Osteoblast (primary cell): Measurements from ENCODE around the gene PHACTR1. TPM values are rescaled to one million over a fixed set of nuclear protein-coding genes. Genes with fewer than 3 reads are reported as not detected.

ENCODE experiments used
- DNase-seq: peaks from one replicate; pipeline ENCODE4 v3.0.0; 2011; ENCODE audit warnings: low spot score, mixed read lengths; ENCODE audit not compliant: insufficient read length; ENCODE audit errors: missing footprints
- H2AFZ ChIP-seq: 2 replicates; pipeline ENCODE4 v1.6.0; 2011; ENCODE audit warnings: mild to moderate bottlenecking, low read length
- H3K27ac ChIP-seq: 2 replicates; pipeline ENCODE4 v1.5.1; 2011; ENCODE audit warnings: mild to moderate bottlenecking, low read depth, low read length, moderate library complexity
- H3K27me3 ChIP-seq: 2 replicates; pipeline ENCODE4 v1.6.0; 2012; ENCODE audit warnings: mild to moderate bottlenecking, control low read depth, inconsistent platforms, low read length, moderate library complexity; ENCODE audit not compliant: insufficient read depth
- H3K36me3 ChIP-seq: 2 replicates; pipeline ENCODE4 v1.5.1; 2011; ENCODE audit warnings: mild to moderate bottlenecking, low read length, control low read depth, moderate library complexity; ENCODE audit not compliant: insufficient read depth
- H3K4me1 ChIP-seq: 2 replicates; pipeline ENCODE4 v1.5.1; 2011; ENCODE audit warnings: mild to moderate bottlenecking, low read length, control low read depth, moderate library complexity; ENCODE audit not compliant: insufficient read depth
- H3K4me2 ChIP-seq: 2 replicates; pipeline ENCODE4 v1.6.0; 2011; ENCODE audit warnings: mild to moderate bottlenecking, low read length; ENCODE audit not compliant: insufficient read depth
- H3K4me3 ChIP-seq: fragments of 200-600 bp; sonication (generic); 3 replicates; pipeline ENCODE4 v1.5.1; 2012; ENCODE audit warnings: mild to moderate bottlenecking, low read length, inconsistent platforms; ENCODE audit not compliant: insufficient read depth
- H3K79me2 ChIP-seq: 2 replicates; pipeline ENCODE4 v1.6.0; 2012; ENCODE audit warnings: mild to moderate bottlenecking, low read length, control low read depth, inconsistent platforms; ENCODE audit not compliant: insufficient read depth
- H3K9me3 ChIP-seq: 2 replicates; pipeline ENCODE4 v1.5.1; 2011; ENCODE audit warnings: low read depth, low read length, control low read depth
- H4K20me1 ChIP-seq: 2 replicates; pipeline ENCODE4 v1.6.0; 2012; ENCODE audit warnings: mild to moderate bottlenecking, low read length, control low read depth; ENCODE audit not compliant: insufficient read depth
- CTCF ChIP-seq: IDR thresholded peaks from 2 replicates; pipeline ENCODE4 v1.5.1; 2011; ENCODE audit warnings: mild to moderate bottlenecking, low read depth, low read length, moderate library complexity; ENCODE audit errors: extremely low read depth
- total RNA-seq: library from RNA; depleted of rRNA; stranded (reverse); fragments of >200 nt; gene quantifications from 2 replicates; pipeline ENCODE4 v1.2.3, GENCODE V29; 2012

Gene PHACTR1
- total RNA-seq, 1 donor: 0.36 TPM

GRCh38 chr6:13058051-13058450 is 341.5 kb downstream of the PHACTR1 start:
- Histone ChIP-seq H4K20me1 (no peaks in the 10 kb centered on the region), H3K4me2 (no peak overlapping the region), H3K9me3 (no peaks in the 10 kb centered on the region), H3K36me3 (no peaks in the 10 kb centered on the region), H3K4me1 (no peaks in the 10 kb centered on the region), H3K27me3 (no peaks in the 10 kb centered on the region), H2AFZ (no peak overlapping the region), H3K79me2 (no peaks in the 10 kb centered on the region), H3K4me3 (no peak overlapping the region), H3K27ac (no peak overlapping the region)
- no peak for DNase-seq
- TF ChIP-seq CTCF: no peak

- H3K4me3 ChIP-seq: no peak overlapping the region
- no peak overlapping the region for H3K4me2 ChIP-seq
- H3K27ac ChIP-seq: no peak overlapping the region
- H3K79me2 ChIP-seq: no peaks in the 10 kb centered on the region
- H3K9me3 ChIP-seq: no peaks in the 10 kb centered on the region
- no peak for TF ChIP-seq CTCF
- no peak for DNase-seq
- no peaks in the 10 kb centered on the region for H3K27me3 ChIP-seq
- no peaks in the 10 kb centered on the region for H4K20me1 ChIP-seq
- H3K36me3 ChIP-seq: no peaks in the 10 kb centered on the region
- no peak overlapping the region for H2AFZ ChIP-seq
- H3K4me1 ChIP-seq: no peaks in the 10 kb centered on the region
Observed at GRCh38 chr6:13059026-13059425, 342.5 kb downstream of the PHACTR1 start.

- no peaks in the 10 kb centered on the region for H3K36me3 ChIP-seq
- H3K9me3 ChIP-seq: no peaks in the 10 kb centered on the region
- no peak overlapping the region for H3K4me2 ChIP-seq
- H3K27me3 ChIP-seq: no peaks in the 10 kb centered on the region
- TF ChIP-seq CTCF: no peak
- DNase-seq: no peak
- no peaks in the 10 kb centered on the region for H4K20me1 ChIP-seq
- no peak overlapping the region for H3K4me3 ChIP-seq
- H3K4me1 ChIP-seq: no peaks in the 10 kb centered on the region
- H3K79me2 ChIP-seq: no peaks in the 10 kb centered on the region
- no peak overlapping the region for H2AFZ ChIP-seq
- H3K27ac ChIP-seq: no peak overlapping the region
Observed at GRCh38 chr6:13063300-13063918, 346.8 kb downstream of the PHACTR1 start.

- no peak for DNase-seq
Observed at GRCh38 chr6:13065581-13065980, 349.0 kb downstream of the PHACTR1 start.

More at GRCh38 chr6:13065581-13065980, 349.0 kb downstream of the PHACTR1 start:
- H2AFZ ChIP-seq: no peak overlapping the region
- H3K4me3 ChIP-seq: no peak overlapping the region
- H3K79me2 ChIP-seq: no peaks in the 10 kb centered on the region
- H4K20me1 ChIP-seq: no peaks in the 10 kb centered on the region
- no peaks in the 10 kb centered on the region for H3K27me3 ChIP-seq
- no peak overlapping the region for H3K4me2 ChIP-seq
- H3K4me1 ChIP-seq: no peaks in the 10 kb centered on the region
- no peak overlapping the region for H3K27ac ChIP-seq
- H3K9me3 ChIP-seq: no peaks in the 10 kb centered on the region
- H3K36me3 ChIP-seq: no peaks in the 10 kb centered on the region
- no peak for TF ChIP-seq CTCF
